HepG2 (cell line): ENCODE measurements around the gene EEF1A2. TPM values are rescaled to one million over a fixed set of nuclear protein-coding genes. Genes with fewer than 3 reads are reported as not detected.

ENCODE experiments used
- HES4 ChIP-seq: sonication (generic); formaldehyde crosslinking; IDR thresholded peaks from 2 replicates; pipeline ENCODE4 v1.9.0; 2021; ENCODE audit warnings: mild to moderate bottlenecking, missing genetic modification reagents, borderline replicate concordance
- KLF6 ChIP-seq: IDR thresholded peaks from 2 replicates; pipeline ENCODE4 v1.8.0; 2016; ENCODE audit warnings: missing biosample characterization, missing genetic modification reagents
- MED8 ChIP-seq: sonication (generic); formaldehyde crosslinking; IDR thresholded peaks from 2 replicates; pipeline ENCODE4 v1.8.1; 2023; ENCODE audit warnings: mild to moderate bottlenecking, missing genetic modification reagents; ENCODE audit not compliant: insufficient replicate concordance
- PATZ1 ChIP-seq: sonication (generic); formaldehyde crosslinking; IDR thresholded peaks from 2 replicates; pipeline ENCODE4 v1.4.0; 2020; ENCODE audit warnings: missing genetic modification reagents
- POLR2A ChIP-seq, 2 experiments: IDR thresholded peaks; 2 replicates each; pipeline ENCODE4 v1.6.1; 2011; ENCODE audit warnings: low read depth in 2 of 2, low read length in 2 of 2, mild to moderate bottlenecking in 1 of 2, moderate library complexity in 1 of 2; ENCODE audit not compliant: insufficient read depth in 1 of 2
- RELA ChIP-seq: sonication (generic); formaldehyde crosslinking; IDR thresholded peaks from 2 replicates; pipeline ENCODE4 v1.4.0; 2020; ENCODE audit warnings: missing genetic modification reagents
- RFXAP ChIP-seq: sonication (generic); formaldehyde crosslinking; IDR thresholded peaks from 2 replicates; pipeline ENCODE4 v1.4.0; 2020; ENCODE audit warnings: missing genetic modification reagents, borderline replicate concordance
- RXRA ChIP-seq: sonication (generic); formaldehyde crosslinking; IDR thresholded peaks from 2 replicates; pipeline ENCODE4 v1.5.1; 2020; ENCODE audit warnings: missing genetic modification reagents
- TBP ChIP-seq: sonication (generic); formaldehyde crosslinking; IDR thresholded peaks from 2 replicates; pipeline ENCODE4 v1.5.0; 2020; ENCODE audit warnings: missing genetic modification reagents
- TCF7L2 ChIP-seq: IDR thresholded peaks from 2 replicates; pipeline ENCODE4 v1.6.1; 2011; ENCODE audit warnings: mild to moderate bottlenecking, low read depth, low read length, moderate library complexity
- THRA ChIP-seq: sonication (generic); formaldehyde crosslinking; IDR thresholded peaks from 2 replicates; pipeline ENCODE4 v1.4.0; 2020; ENCODE audit warnings: missing genetic modification reagents, borderline replicate concordance
- YY1 ChIP-seq: IDR thresholded peaks from 2 replicates; pipeline ENCODE4 v1.6.1; 2011; ENCODE audit warnings: low read length, low read depth, moderate library complexity, mild to moderate bottlenecking; ENCODE audit not compliant: insufficient read depth, insufficient replicate concordance
- ZFY ChIP-seq: sonication (generic); formaldehyde crosslinking; IDR thresholded peaks from 2 replicates; pipeline ENCODE4 v1.4.0; 2020; ENCODE audit warnings: missing genetic modification reagents
- ZHX2 ChIP-seq, 2 experiments: sonication (generic) in 1 of 2; formaldehyde crosslinking in 1 of 2; IDR thresholded peaks; 2 replicates each; pipeline versions ENCODE4 v1.6.1 to v1.9.0; 2014 to 2022; ENCODE audit warnings: antibody characterized with exemption in 1 of 2, borderline replicate concordance in 1 of 2, inconsistent platforms in 1 of 2, low read depth in 1 of 2, missing genetic modification reagents in 1 of 2
- ZNF256 ChIP-seq: sonication (generic); formaldehyde crosslinking; conservative IDR thresholded peaks from 2 replicates; pipeline ENCODE4 v1.4.0; 2020; ENCODE audit warnings: missing genetic modification reagents
- ZNF484 ChIP-seq: sonication (generic); formaldehyde crosslinking; IDR thresholded peaks from 2 replicates; pipeline ENCODE4 v1.5.1; 2020; ENCODE audit warnings: mild to moderate bottlenecking, low read depth, missing genetic modification reagents, borderline replicate concordance
- ZSCAN9 ChIP-seq: IDR thresholded peaks from 2 replicates; pipeline ENCODE4 v1.6.1; 2016; ENCODE audit warnings: borderline replicate concordance
- polyA plus RNA-seq, 8 experiments: library from polyadenylated mRNA; depleted of rRNA in 3 of 8; stranded (reverse) in 7 of 8; unstranded in 1 of 8; fragments of >200 nt; fragmentation: Illumina TruSeq in 4 of 8; extraction: Trizol in 4 of 8; gene quantifications; 2 replicates each; pipeline versions ENCODE4 v1.2.1 to v1.2.3, GENCODE V29; 2011 to 2016; ENCODE audit warnings: low read depth in 4 of 8, missing spikeins in 1 of 8, mixed read lengths in 1 of 8; ENCODE audit not compliant: insufficient read depth in 1 of 8
- total RNA-seq, 5 experiments: library from RNA; depleted of rRNA; stranded (reverse); fragments of >200 nt; fragmentation: Illumina TruSeq; extraction: Trizol; gene quantifications; 2 replicates each; pipeline ENCODE4 v1.2.3, GENCODE V29; 2016; ENCODE audit warnings: low read depth in 1 of 5
- TF ChIP-seq, protein P1 (sequence below): sonication (generic); formaldehyde crosslinking; IDR thresholded peaks from 2 replicates; pipeline ENCODE4 v1.9.0; 2022; ENCODE audit warnings: missing genetic modification reagents, mild to moderate bottlenecking, borderline replicate concordance

EEF1A2 gene
- total and polyA plus RNA-seq, 2 of the 13 experiments (the other 11 are each of a cell fraction or from before 2014, with no cell fraction given): 0.44 to 0.87 TPM

DNA sequence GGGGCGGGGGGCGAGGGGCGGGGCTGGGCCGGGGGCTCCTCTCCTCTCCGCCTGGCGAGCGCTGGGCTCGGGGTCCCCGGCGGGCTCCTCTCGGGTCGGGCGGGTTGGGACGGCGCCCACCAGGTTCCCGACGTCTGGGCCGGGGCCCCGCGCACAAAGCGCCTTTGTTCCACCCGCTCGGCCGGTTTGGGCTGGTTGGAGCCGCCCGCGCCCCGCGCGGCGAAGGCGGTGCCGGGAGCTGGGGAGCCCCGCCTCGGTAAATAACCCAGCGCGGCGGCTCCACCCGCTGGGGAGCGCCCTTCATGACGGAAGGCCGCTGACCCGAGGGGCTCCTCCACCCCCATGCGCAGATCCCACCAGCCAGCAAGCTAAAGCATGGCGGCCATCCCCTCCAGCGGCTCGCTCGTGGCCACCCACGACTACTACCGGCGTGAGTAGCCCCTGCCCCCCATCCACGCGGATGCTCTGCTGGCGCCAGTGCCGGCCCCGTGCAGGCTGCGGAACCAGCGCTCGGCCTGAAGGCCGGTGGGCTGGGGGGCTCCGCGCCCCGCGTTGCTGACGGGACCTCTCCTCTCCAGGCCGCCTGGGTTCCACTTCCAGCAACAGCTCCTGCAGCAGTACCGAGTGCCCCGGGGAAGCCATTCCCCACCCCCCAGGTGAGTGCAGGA is 22.2 kb upstream of the EEF1A2 start (continued):
- no peak for TF ChIP-seq ZHX2 (IDR thresholded peaks at IDR 0.05; ENCODE audit: low read depth)
- no peak for TF ChIP-seq ZHX2 (CRISPR knock-in tag; IDR thresholded peaks at IDR 0.05; ENCODE audit: borderline replicate concordance)
- no peak for TF ChIP-seq THRA (CRISPR knock-in tag)
- peak; percentile 7; the same call in 1 of the 2 replicates for TF ChIP-seq HES4 (CRISPR knock-in tag)
- peak; percentile 28 for TF ChIP-seq MED8 (CRISPR knock-in tag)
- TF ChIP-seq KLF6 (CRISPR knock-in tag): 0 out of 2 replicates have a peak, but pooled peaks have one; percentile 25
- no peak for TF ChIP-seq ZNF484 (CRISPR knock-in tag)
- TF ChIP-seq TCF7L2: no peak
- peak; percentile 9; the same call in 1 of the 2 replicates for TF ChIP-seq PATZ1 (CRISPR knock-in tag)
- TF ChIP-seq RXRA (CRISPR knock-in tag): peak; percentile 50; the same call in 1 of the 2 replicates
- peak; percentile 41; the same call in 1 of the 2 replicates for TF ChIP-seq ZFY
- peak; percentile 7 for TF ChIP-seq YY1
- no peak for TF ChIP-seq RELA (CRISPR knock-in tag)
- no peak for TF ChIP-seq ZSCAN9 (CRISPR knock-in tag)
- TF ChIP-seq, protein P1, sequence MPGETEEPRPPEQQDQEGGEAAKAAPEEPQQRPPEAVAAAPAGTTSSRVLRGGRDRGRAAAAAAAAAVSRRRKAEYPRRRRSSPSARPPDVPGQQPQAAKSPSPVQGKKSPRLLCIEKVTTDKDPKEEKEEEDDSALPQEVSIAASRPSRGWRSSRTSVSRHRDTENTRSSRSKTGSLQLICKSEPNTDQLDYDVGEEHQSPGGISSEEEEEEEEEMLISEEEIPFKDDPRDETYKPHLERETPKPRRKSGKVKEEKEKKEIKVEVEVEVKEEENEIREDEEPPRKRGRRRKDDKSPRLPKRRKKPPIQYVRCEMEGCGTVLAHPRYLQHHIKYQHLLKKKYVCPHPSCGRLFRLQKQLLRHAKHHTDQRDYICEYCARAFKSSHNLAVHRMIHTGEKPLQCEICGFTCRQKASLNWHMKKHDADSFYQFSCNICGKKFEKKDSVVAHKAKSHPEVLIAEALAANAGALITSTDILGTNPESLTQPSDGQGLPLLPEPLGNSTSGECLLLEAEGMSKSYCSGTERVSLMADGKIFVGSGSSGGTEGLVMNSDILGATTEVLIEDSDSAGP (CRISPR knock-in tag): 0 out of 2 replicates have a peak, but pooled peaks have one; percentile 31
- 0 out of 4 replicates have a peak, but pooled peaks of 1 of the 2 experiments have one; percentile 14 for TF ChIP-seq POLR2A (IDR thresholded peaks at IDR 0.05; ENCODE audit: insufficient read depth in 1 of 2, low read depth in 2 of 2, low read length in 2 of 2)
- TF ChIP-seq ZNF256 (CRISPR knock-in tag): no peak
- TF ChIP-seq TBP (CRISPR knock-in tag): no peak
- peak; percentile 14; the same call in 1 of the 2 replicates for TF ChIP-seq RFXAP
